ENCODE data around the gene IFI6.
A peak's percentile ranks its signal among the peaks of the same experiment; 100 is the strongest.

Gene IFI6

DNA sequence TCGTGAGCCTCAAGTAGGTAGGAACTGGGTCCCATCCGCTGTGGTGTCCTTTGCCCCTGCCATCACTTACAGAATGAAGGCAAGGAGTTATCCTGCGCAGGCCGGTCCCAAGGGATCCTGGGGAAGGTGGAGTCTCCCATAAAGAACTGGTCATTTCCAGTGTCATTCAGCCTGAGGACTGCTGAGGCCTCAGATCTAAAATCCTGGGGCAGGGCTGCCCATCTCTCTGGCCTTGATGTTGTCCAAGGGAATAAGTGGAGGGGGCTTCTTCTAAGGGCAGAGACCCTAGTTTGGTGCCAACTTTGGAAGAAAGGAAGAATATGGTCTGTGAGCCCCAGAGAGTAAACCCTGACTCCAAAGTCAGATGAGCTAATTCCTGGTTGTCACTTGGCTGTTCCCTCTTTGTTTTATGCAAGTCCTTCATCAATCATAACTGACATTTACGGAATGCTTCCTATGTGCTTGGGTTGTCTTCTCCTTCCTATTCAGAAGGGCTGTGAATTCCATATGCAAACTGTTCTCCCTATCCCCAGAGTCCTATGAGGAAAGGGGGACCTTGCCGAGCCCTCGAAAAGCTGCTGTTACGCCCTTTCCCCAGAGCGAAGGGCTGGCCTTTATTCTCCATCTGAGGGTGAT lies 6.9 kb downstream of the IFI6 start:
- TF ChIP-seq, protein P1, sequence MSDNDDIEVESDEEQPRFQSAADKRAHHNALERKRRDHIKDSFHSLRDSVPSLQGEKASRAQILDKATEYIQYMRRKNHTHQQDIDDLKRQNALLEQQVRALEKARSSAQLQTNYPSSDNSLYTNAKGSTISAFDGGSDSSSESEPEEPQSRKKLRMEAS (IDR thresholded peaks at IDR 0.05) = no peak
- TF ChIP-seq TCF12 (IDR thresholded peaks at IDR 0.05; ENCODE audit: low read depth) (no peak), FOXM1 (IDR thresholded peaks at IDR 0.05; ENCODE audit: borderline replicate concordance, low read depth) (no peak), EGR1 (IDR thresholded peaks at IDR 0.05) (no peak), TEAD4 (IDR thresholded peaks at IDR 0.05) (no peak), YY1 (IDR thresholded peaks at IDR 0.05; ENCODE audit: low read depth) (no peak), NFIC (IDR thresholded peaks at IDR 0.05) (no peak)

DNA sequence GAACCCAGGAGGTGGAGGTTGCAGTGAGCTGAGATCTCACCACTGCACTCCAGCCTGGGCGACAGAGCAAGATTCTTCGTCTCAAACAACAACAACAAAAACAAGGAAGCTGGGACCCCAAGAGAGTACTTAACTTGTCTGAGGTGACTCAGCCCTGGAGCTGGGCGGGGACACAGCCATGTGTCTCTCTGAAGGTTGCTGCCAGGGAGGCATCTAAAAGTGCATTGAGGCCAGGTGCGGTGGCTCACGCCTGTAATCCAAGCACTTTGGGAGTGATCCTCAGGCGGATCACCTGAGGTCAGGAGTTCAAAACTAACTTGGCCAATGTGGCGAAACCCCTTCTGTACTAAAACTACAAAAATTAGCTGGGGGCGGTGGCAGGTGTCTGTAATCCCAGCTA lies 7.7 kb downstream of the IFI6 start:
- TF ChIP-seq NFIC (IDR thresholded peaks at IDR 0.05) = no peak
- TF ChIP-seq TCF12 (IDR thresholded peaks at IDR 0.05; ENCODE audit: low read depth) = no peak
- TF ChIP-seq TAF1 (IDR thresholded peaks at IDR 0.05; ENCODE audit: low read depth) = no peak
- TF ChIP-seq, protein P2, sequence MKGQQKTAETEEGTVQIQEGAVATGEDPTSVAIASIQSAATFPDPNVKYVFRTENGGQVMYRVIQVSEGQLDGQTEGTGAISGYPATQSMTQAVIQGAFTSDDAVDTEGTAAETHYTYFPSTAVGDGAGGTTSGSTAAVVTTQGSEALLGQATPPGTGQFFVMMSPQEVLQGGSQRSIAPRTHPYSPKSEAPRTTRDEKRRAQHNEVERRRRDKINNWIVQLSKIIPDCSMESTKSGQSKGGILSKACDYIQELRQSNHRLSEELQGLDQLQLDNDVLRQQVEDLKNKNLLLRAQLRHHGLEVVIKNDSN (IDR thresholded peaks at IDR 0.05) = no peak
- no peak for TF ChIP-seq CREB1 (IDR thresholded peaks at IDR 0.05; ENCODE audit: low read depth)
- TF ChIP-seq FOXM1 (IDR thresholded peaks at IDR 0.05; ENCODE audit: borderline replicate concordance, low read depth) = no peak
- TF ChIP-seq, protein P1 (IDR thresholded peaks at IDR 0.05) = no peak
- no peak for TF ChIP-seq EP300 (IDR thresholded peaks at IDR 0.05; ENCODE audit: borderline replicate concordance)
- TF ChIP-seq TEAD4 (IDR thresholded peaks at IDR 0.05) = no peak
- TF ChIP-seq RAD21 (IDR thresholded peaks at IDR 0.05; ENCODE audit: low read depth) = no peak
- TF ChIP-seq CEBPB (IDR thresholded peaks at IDR 0.05) = no peak
- TF ChIP-seq ZBTB7A (IDR thresholded peaks at IDR 0.05; ENCODE audit: low read depth) = no peak
- no peak for TF ChIP-seq YY1 (IDR thresholded peaks at IDR 0.05; ENCODE audit: low read depth)
- TF ChIP-seq, protein P3, sequence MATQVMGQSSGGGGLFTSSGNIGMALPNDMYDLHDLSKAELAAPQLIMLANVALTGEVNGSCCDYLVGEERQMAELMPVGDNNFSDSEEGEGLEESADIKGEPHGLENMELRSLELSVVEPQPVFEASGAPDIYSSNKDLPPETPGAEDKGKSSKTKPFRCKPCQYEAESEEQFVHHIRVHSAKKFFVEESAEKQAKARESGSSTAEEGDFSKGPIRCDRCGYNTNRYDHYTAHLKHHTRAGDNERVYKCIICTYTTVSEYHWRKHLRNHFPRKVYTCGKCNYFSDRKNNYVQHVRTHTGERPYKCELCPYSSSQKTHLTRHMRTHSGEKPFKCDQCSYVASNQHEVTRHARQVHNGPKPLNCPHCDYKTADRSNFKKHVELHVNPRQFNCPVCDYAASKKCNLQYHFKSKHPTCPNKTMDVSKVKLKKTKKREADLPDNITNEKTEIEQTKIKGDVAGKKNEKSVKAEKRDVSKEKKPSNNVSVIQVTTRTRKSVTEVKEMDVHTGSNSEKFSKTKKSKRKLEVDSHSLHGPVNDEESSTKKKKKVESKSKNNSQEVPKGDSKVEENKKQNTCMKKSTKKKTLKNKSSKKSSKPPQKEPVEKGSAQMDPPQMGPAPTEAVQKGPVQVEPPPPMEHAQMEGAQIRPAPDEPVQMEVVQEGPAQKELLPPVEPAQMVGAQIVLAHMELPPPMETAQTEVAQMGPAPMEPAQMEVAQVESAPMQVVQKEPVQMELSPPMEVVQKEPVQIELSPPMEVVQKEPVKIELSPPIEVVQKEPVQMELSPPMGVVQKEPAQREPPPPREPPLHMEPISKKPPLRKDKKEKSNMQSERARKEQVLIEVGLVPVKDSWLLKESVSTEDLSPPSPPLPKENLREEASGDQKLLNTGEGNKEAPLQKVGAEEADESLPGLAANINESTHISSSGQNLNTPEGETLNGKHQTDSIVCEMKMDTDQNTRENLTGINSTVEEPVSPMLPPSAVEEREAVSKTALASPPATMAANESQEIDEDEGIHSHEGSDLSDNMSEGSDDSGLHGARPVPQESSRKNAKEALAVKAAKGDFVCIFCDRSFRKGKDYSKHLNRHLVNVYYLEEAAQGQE (IDR thresholded peaks at IDR 0.05; ENCODE audit: low read depth) = no peak

DNA sequence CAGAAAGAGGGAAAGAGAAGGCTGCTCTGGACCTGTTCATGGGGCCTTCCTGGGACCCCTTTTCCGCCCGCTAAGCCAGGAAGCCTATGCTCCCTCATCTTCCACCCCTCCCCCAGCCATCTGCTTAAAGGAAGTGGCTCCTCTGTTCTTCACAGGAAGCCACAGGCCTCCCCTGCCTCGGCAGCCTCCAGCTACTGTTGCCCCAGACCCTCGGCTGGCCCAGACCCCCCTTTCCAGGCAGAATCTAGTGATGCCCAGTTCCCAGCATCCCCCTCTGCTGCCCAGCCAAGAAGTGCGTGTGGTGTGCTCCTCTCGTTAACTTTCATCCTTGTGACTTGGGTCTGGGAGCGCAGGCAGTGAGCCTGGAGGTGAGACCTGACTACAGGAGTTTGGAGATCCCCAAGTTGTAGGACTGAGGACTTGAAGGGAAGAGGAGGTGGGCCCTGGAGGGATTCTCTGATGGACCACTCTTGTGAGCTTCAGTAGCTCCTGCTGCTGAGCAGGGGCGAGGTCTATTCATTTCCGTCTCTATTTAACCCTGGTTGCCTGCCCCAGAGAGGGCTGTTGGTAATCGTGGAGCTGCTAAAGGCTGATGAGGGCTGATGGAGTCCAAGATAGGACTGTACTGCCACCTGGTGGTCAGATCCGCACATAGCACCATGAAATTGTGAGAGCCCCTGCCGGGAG lies 9.1 kb downstream of the IFI6 start:
- TF ChIP-seq, protein P3 (IDR thresholded peaks at IDR 0.05; ENCODE audit: low read depth) = no peak
- TF ChIP-seq TEAD4 (IDR thresholded peaks at IDR 0.05) (no peak), YY1 (IDR thresholded peaks at IDR 0.05; ENCODE audit: low read depth) (no peak), RAD21 (IDR thresholded peaks at IDR 0.05; ENCODE audit: low read depth) (peak; percentile 94), NFIC (IDR thresholded peaks at IDR 0.05) (no peak), TCF12 (IDR thresholded peaks at IDR 0.05; ENCODE audit: low read depth) (no peak), ZBTB7A (IDR thresholded peaks at IDR 0.05; ENCODE audit: low read depth) (no peak), CEBPB (IDR thresholded peaks at IDR 0.05) (no peak)
- TF ChIP-seq, protein P2 (IDR thresholded peaks at IDR 0.05) = no peak

DNA sequence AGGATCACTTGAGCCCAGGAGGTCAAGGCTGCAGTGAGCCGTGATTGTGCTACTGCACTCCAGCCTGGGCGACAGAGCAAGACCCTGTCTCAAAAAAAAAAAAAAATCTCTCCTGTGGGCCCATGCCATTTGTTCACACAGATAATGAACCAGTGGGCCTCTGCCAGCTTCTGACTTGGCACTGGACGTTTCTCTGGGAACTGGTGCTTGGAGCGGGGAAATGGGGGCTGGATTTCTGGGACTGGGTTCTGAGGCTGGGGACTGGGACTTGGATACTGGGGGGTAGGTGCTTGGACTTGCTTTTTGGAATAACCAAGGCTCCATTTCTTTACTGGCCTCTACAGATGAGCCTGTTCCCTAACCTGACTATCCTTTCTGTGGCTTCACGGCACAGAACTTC lies 9.7 kb downstream of the IFI6 start:
- TF ChIP-seq FOXM1 (IDR thresholded peaks at IDR 0.05; ENCODE audit: borderline replicate concordance, low read depth) (no peak), CREB1 (IDR thresholded peaks at IDR 0.05; ENCODE audit: low read depth) (no peak), TCF12 (IDR thresholded peaks at IDR 0.05; ENCODE audit: low read depth) (no peak), CEBPB (IDR thresholded peaks at IDR 0.05) (no peak), EP300 (IDR thresholded peaks at IDR 0.05; ENCODE audit: borderline replicate concordance) (no peak), ZBTB7A (IDR thresholded peaks at IDR 0.05; ENCODE audit: low read depth) (no peak), TEAD4 (IDR thresholded peaks at IDR 0.05) (no peak), RAD21 (IDR thresholded peaks at IDR 0.05; ENCODE audit: low read depth) (no peak), YY1 (IDR thresholded peaks at IDR 0.05; ENCODE audit: low read depth) (no peak), EGR1 (IDR thresholded peaks at IDR 0.05) (no peak), TAF1 (IDR thresholded peaks at IDR 0.05; ENCODE audit: low read depth) (no peak), NFIC (IDR thresholded peaks at IDR 0.05) (no peak)
- TF ChIP-seq, protein P3 (IDR thresholded peaks at IDR 0.05; ENCODE audit: low read depth) = no peak
- TF ChIP-seq, protein P2 (IDR thresholded peaks at IDR 0.05) = no peak
- TF ChIP-seq, protein P1 (IDR thresholded peaks at IDR 0.05) = no peak
